Hair follicular keratinocyte (primary cell): ENCODE measurements around the gene ARSI. TPM values are rescaled to one million over a fixed set of nuclear protein-coding genes. Genes with fewer than 3 reads are reported as not detected.

ENCODE experiments used
- total RNA-seq: library from RNA; depleted of rRNA; stranded (reverse); fragments of >200 nt; gene quantifications from 2 replicates; pipeline ENCODE4 v1.2.3, GENCODE V29; 2015

Gene ARSI
- 12.7 and 16.7 TPM in 2 replicates for total RNA-seq

DNA sequence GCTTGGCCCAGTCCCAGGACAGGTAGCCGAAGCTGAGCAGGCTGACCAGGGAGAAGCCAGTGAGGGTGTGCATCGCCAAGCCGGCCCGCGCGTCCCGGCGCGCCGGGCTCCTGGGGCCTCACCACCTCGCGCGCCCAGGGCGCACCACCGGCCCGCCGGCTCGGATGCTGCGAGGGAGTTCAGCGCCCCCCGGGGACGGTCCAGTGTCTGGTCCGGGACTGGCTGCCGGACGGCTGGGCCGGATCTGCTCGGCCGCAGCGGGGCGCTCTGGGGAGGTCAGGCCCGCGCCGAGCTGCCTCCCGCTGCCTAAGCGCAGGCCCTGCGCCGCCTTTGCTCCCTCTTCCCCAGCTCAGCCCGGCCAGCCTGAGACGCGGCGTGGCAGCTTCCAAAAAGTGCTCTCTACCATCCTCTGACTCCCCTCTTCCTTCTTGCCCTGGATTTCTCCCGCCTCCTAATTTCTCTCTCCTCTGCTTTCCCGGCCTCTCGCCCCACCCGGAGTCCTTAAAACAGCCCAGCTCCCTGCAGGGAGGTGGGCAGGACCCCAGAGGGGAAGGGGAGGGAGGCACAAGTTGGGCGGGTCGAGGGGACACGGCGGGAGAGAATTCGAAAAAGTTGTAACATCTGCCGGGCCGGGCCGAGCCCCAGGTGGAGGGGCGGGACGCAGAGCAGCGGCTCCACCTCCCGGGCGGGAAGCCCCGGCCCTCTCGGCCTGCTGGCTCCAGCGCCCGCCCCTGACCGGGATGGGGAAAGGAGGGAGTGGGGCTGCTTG lies at the start of gene ARSI:
TSS of gene ARSI (minus strand) at position 605 of the 769 bp plus-strand sequence. CDS start at position 73, 532 bp downstream.

DNA sequence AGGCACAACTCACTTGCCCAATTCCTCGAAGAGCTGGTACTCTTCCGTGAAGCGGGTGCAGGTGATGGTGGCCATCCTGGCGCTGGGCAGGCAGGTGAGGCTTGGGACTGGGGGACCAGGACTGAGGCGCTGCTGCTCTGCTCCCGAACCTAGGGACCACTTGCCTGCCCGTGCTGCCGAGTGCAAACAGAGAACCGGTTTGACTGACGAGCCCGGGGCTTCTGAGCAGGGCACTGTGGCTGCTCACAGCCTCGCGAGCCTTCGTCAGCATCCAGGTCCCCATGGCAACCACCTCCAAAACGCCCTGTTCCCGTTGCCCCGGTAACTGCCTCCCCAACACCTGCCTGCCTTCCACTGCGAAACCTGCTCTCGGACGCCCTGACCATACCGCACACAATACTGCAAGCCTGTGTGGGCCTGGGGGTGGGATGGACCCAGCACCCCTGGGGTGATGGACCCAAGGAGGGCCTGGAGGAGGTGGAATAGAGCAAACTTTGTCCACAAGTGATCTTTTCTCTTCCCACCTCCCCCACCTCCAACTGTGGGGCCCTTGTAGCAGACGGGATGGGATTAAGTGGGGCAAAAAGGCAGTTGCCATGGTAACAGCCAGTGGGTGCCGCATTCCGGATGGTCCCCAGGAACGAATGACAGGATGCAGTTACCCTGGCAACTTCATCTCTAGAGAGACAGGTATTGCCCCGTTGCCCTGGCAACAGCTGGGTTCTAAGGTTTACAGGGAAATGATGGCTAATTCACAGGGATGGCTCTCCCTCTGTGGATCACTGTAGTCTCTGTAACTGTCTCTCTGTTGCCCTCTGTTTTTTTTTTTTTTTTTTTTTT lies 12.9 kb downstream of the ARSI start, which contains the start of gene CAMK2A:
TSS of gene CAMK2A (minus strand) at position 223 of the 840 bp plus-strand sequence. CDS start at position 75, 148 bp downstream.

Other genes with a start within 250 kb of the ARSI start
- under 0.01 TPM in 1 of 2 replicates, not detected in the other for gene CSF1R, start 216.4 kb downstream of the ARSI start, total RNA-seq
- gene PDGFRB, start 147.1 kb downstream of the ARSI start, total RNA-seq = 0.23 and 3.3 TPM in 2 replicates
- gene CDX1, start 136.1 kb downstream of the ARSI start, total RNA-seq = not detected in 2 replicates
- gene SLC6A7, start 112.8 kb downstream of the ARSI start, total RNA-seq = not detected in 2 replicates
- under 0.01 and 0.08 TPM in 2 replicates for gene CAMK2A, start 13.1 kb downstream of the ARSI start, total RNA-seq
- gene TCOF1, start 54.8 kb upstream of the ARSI start, total RNA-seq = 25.9 and 83.3 TPM in 2 replicates
- 14.0 and 20.6 TPM in 2 replicates for gene CD74, start 110.0 kb upstream of the ARSI start, total RNA-seq
- gene RPS14, start 146.8 kb upstream of the ARSI start, total RNA-seq = 3,840 and 4,708 TPM in 2 replicates
- 52.8 and 73.5 TPM in 2 replicates for gene NDST1, start 205.2 kb upstream of the ARSI start, total RNA-seq